Measurements from ENCODE around the gene CADM1.

DNA sequence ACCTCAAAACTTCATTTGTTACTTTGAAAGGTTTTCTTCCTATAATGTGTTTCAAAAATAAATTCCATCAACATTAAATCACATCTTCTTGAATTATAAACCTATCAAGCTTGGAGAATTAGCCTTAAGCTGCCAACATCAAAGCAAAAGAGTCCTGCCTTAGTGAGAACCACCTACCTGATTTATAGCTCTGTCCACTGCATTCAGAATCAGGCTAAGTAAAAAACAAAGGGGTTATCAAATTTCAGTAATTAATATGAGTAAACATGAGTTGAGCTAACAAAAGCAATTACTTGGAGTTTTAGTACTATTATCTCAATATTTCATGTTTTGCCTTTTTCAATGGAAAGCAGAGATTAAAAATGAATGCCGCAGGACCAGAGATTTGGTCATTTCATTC, 73.9 kb downstream of the CADM1 start:
- TF ChIP-seq, protein P1, sequence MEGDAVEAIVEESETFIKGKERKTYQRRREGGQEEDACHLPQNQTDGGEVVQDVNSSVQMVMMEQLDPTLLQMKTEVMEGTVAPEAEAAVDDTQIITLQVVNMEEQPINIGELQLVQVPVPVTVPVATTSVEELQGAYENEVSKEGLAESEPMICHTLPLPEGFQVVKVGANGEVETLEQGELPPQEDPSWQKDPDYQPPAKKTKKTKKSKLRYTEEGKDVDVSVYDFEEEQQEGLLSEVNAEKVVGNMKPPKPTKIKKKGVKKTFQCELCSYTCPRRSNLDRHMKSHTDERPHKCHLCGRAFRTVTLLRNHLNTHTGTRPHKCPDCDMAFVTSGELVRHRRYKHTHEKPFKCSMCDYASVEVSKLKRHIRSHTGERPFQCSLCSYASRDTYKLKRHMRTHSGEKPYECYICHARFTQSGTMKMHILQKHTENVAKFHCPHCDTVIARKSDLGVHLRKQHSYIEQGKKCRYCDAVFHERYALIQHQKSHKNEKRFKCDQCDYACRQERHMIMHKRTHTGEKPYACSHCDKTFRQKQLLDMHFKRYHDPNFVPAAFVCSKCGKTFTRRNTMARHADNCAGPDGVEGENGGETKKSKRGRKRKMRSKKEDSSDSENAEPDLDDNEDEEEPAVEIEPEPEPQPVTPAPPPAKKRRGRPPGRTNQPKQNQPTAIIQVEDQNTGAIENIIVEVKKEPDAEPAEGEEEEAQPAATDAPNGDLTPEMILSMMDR (conservative IDR thresholded peaks at IDR 0.05 in 1 of 2, IDR thresholded peaks at IDR 0.05 in 1 of 2; ENCODE audit: extremely low read depth in 1 of 2, insufficient read depth in 1 of 2, low read depth in 1 of 2, low read length in 2 of 2): no peak
- TF ChIP-seq EZH2 (IDR thresholded peaks at IDR 0.05; ENCODE audit: borderline replicate concordance, low read length): no peak
